ENCODE measurements around the gene ODR4.
"Not testable (repeated sequence)": the region's sequence is repeated elsewhere in the genome, so short reads cannot be mapped to it uniquely, and the experiment has no call there.

ODR4 gene

GRCh38 chr1:186420923-186421322 is 45.3 kb downstream of the ODR4 start:
- no peak for DNase-seq

- DNase-seq, result no peak
Measured at GRCh38 chr1:186421446-186421845, 45.8 kb downstream of the ODR4 start.

GRCh38 chr1:186424539-186424938 is 48.9 kb downstream of the ODR4 start:
- no peak for DNase-seq

- DNase-seq, result no peak
Measured at GRCh38 chr1:186426118-186426517, 50.5 kb downstream of the ODR4 start.

- DNase-seq, result no peak
Measured at GRCh38 chr1:186429017-186429416, 53.4 kb downstream of the ODR4 start.

- no peak for DNase-seq
Measured at GRCh38 chr1:186435336-186435735, 59.7 kb downstream of the ODR4 start.

- no peak for DNase-seq
Measured at GRCh38 chr1:186438567-186438966, 62.9 kb downstream of the ODR4 start.

- DNase-seq, result no peak
Measured at GRCh38 chr1:186440584-186440983, 64.9 kb downstream of the ODR4 start.

GRCh38 chr1:186442651-186443375 is 67.2 kb downstream of the ODR4 start:
- no peak for DNase-seq

GRCh38 chr1:186443638-186444037 is 68.0 kb downstream of the ODR4 start:
- DNase-seq, result no peak

GRCh38 chr1:186446152-186446551 is 70.5 kb downstream of the ODR4 start:
- no peak for DNase-seq

- DNase-seq, result no peak
Measured at GRCh38 chr1:186454981-186455380, 79.3 kb downstream of the ODR4 start.

GRCh38 chr1:186456729-186457255 is 81.2 kb downstream of the ODR4 start:
- DNase-seq, result no peak

GRCh38 chr1:186459161-186459560 is 83.5 kb downstream of the ODR4 start:
- not testable (repeated sequence) for DNase-seq

GRCh38 chr1:186461014-186461413 is 85.4 kb downstream of the ODR4 start, which contains the start of gene PDC:
TSS of gene PDC (minus strand) at chr1:186461114. CDS start at chr1:186449459, 11,655 bp downstream.
- DNase-seq, result no peak

GRCh38 chr1:186463511-186463910 is 87.9 kb downstream of the ODR4 start:
- DNase-seq, result no peak

GRCh38 chr1:186463926-186464325 is 88.3 kb downstream of the ODR4 start:
- DNase-seq, result no peak

GRCh38 chr1:186465491-186465890 is 89.9 kb downstream of the ODR4 start:
- DNase-seq, result not testable (repeated sequence)

GRCh38 chr1:186465946-186466345 is 90.3 kb downstream of the ODR4 start:
- no peak for DNase-seq

All from anterior cingulate cortex (tissue), 58 donors.